A673 (cell line): ENCODE data around the gene POU4F3. TPM values are rescaled to one million over a fixed set of nuclear protein-coding genes. Genes with fewer than 3 reads are reported as not detected.

ENCODE experiments used
- BruUV-seq: library from RNA; stranded (reverse); fragments of 400-500 nt; replicated peaks from 2 replicates; lab custom pipeline; 2021; lab: Mats Ljungman, UMichigan
- CTCF ChIA-PET: fragments of 300-600 bp; sonication (Branson Sonifier 250); formaldehyde crosslinking; loops from one replicate; lab custom pipeline; 2022; ENCODE audit warnings: antibody characterized with exemption; lab: Charles Lee
- POLR2A ChIA-PET: fragments of 300-600 bp; sonication (Branson Sonifier 250); formaldehyde crosslinking; loops from one replicate; lab custom pipeline; 2022; ENCODE audit warnings: antibody characterized with exemption; ENCODE audit not compliant: low non-redundant PET; lab: Charles Lee
- DNase-seq: peaks from one replicate; pipeline ENCODE4 v3.0.0-alpha.2; 2015; ENCODE audit warnings: low spot score
- H3K27ac ChIP-seq: fragments of 200-600 bp; sonication (generic); 2 replicates; pipeline ENCODE4 v1.5.1; 2016; ENCODE audit warnings: mixed run types, low read depth, mild to moderate bottlenecking, mixed read lengths, antibody characterized with exemption, low read length; ENCODE audit not compliant: poor library complexity, severe bottlenecking
- H3K27me3 ChIP-seq: fragments of 200-600 bp; sonication (generic); replicated peaks from 2 replicates; pipeline ENCODE4 v1.6.1; 2017; ENCODE audit warnings: mixed run types, low read depth, mild to moderate bottlenecking, mixed read lengths, antibody characterized with exemption, low read length; ENCODE audit not compliant: insufficient read depth, poor library complexity
- H3K36me3 ChIP-seq: fragments of 200-600 bp; sonication (generic); 2 replicates; pipeline ENCODE4 v1.6.1; 2016; ENCODE audit warnings: mixed run types, mild to moderate bottlenecking, mixed read lengths, antibody characterized with exemption, low read length; ENCODE audit not compliant: insufficient read depth, poor library complexity, severe bottlenecking
- H3K4me1 ChIP-seq: fragments of 200-600 bp; sonication (generic); 2 replicates; pipeline ENCODE4 v1.6.1; 2017; ENCODE audit warnings: mixed run types, mild to moderate bottlenecking, mixed read lengths, antibody characterized with exemption, low read length; ENCODE audit not compliant: insufficient read depth, poor library complexity, severe bottlenecking
- H3K4me3 ChIP-seq: fragments of 200-600 bp; sonication (generic); 2 replicates; pipeline ENCODE4 v1.5.1; 2016; ENCODE audit warnings: low read depth, mixed run types, mild to moderate bottlenecking, mixed read lengths, low read length; ENCODE audit not compliant: poor library complexity, severe bottlenecking
- H3K9me3 ChIP-seq: fragments of 200-600 bp; sonication (generic); 2 replicates; pipeline ENCODE4 v1.6.1; 2016; ENCODE audit warnings: mixed run types, low read depth, mild to moderate bottlenecking, mixed read lengths, antibody characterized with exemption, low read length; ENCODE audit not compliant: poor library complexity, severe bottlenecking
- EZH2 ChIP-seq: fragments of 200-600 bp; sonication (generic); IDR thresholded peaks from 2 replicates; pipeline ENCODE4 v1.6.1; 2017; ENCODE audit warnings: borderline replicate concordance, low read depth, mild to moderate bottlenecking, mixed read lengths, antibody characterized with exemption, low read length; ENCODE audit not compliant: poor library complexity, severe bottlenecking
- intact Hi-C: fragments of 100-400 bp; cut with micrococcal nuclease; formaldehyde crosslinking; loops from one replicate; pipeline ENCODE4 v1.10.0; 2022; ENCODE audit not compliant: unreplicated experiment
- total RNA-seq: library from RNA; stranded (reverse); gene quantifications from 2 replicates; pipeline ENCODE4 v1.2.3, GENCODE V29; 2021
- TF ChIP-seq, protein P1 (sequence below): fragments of 300-800, 200-600 bp; sonication (generic); conservative IDR thresholded peaks from 2 replicates; pipeline ENCODE4 v1.5.1; 2017; ENCODE audit warnings: low read depth, mild to moderate bottlenecking, antibody characterized with exemption, low read length, moderate library complexity, mixed read lengths

Gene POU4F3
- total RNA-seq, 1 experiment from 2014 or later, result 0.11 TPM

DNA sequence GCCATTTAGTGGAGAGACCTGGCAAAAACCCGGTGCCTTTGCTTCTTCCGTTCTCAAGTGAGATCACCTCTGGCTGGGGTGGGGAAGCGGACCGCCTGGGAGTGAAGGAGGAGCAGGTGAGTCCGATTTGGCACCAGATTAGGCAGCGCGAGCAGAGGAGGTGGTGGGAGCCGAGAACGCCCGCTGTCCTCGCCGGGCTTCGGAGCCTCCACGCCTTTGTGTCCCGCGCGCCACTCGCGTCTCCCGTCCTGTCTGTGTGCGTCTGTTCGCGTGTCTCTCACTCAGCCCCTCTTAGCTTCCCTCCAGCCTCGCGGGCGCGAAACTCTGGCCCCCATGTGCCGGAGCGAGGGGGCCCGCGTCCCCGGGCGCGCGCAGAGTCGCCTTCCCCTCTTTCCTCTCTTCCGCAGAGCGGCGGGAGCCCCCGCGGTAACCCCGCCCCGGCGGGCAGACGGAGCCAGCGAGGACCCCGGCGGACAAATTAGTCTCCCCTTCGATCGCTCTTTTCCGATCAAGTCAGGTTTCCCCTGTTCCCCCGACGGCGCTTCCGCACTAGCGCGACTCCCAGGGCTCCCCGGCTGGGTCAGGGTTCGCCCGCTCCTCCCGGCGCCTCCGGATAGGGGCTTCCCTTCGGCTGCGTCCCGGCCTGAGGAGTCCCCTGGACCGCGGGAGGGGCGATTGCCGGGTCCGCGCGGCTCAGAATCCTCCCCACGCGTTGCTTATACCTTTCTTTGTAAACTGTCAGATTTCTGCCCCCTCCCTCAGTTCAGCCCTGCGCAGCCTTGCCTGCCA is 7.1 kb downstream of the POU4F3 start:
- no peak overlapping the region for H3K27ac ChIP-seq
- CTCF ChIA-PET, result no interaction called here
- TF ChIP-seq, protein P1, sequence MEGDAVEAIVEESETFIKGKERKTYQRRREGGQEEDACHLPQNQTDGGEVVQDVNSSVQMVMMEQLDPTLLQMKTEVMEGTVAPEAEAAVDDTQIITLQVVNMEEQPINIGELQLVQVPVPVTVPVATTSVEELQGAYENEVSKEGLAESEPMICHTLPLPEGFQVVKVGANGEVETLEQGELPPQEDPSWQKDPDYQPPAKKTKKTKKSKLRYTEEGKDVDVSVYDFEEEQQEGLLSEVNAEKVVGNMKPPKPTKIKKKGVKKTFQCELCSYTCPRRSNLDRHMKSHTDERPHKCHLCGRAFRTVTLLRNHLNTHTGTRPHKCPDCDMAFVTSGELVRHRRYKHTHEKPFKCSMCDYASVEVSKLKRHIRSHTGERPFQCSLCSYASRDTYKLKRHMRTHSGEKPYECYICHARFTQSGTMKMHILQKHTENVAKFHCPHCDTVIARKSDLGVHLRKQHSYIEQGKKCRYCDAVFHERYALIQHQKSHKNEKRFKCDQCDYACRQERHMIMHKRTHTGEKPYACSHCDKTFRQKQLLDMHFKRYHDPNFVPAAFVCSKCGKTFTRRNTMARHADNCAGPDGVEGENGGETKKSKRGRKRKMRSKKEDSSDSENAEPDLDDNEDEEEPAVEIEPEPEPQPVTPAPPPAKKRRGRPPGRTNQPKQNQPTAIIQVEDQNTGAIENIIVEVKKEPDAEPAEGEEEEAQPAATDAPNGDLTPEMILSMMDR, result no peak
- TF ChIP-seq EZH2, result peak; percentile 73
- H3K27me3 ChIP-seq, result peaks cover 84% of the 10 kb centered on the region
- H3K4me3 ChIP-seq, result peak overlapping the region; percentile 18
- H3K9me3 ChIP-seq, result no peaks in the 10 kb centered on the region
- DNase-seq, result no peak
- intact Hi-C loops, result no loop called here
- POLR2A ChIA-PET, result no interaction called here
- BruUV-seq, result no TSS peak
- no peaks in the 10 kb centered on the region for H3K36me3 ChIP-seq
- no peaks in the 10 kb centered on the region for H3K4me1 ChIP-seq

DNA sequence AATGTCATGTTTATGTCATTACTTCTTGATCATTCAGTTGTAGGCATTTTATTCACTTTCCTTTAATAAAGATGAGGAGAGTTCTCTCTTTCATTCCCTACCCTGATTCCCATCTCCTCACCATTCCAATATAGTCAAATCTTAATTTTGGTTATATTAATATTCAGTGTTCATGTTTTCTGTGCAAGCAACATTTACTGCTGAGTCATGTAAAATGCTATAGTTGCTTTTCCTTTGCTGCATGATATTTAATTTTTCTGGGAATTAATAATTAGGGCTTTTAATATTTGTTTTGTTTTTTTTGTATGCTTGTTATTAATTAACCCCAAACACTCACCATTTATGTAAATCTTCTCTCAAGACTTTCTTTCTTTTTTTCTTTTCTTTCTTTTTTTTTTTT is 18.5 kb downstream of the POU4F3 start:
- no peaks in the 10 kb centered on the region for H3K9me3 ChIP-seq
- no peak for TF ChIP-seq EZH2
- TF ChIP-seq, protein P1, result no peak
- H3K27ac ChIP-seq, result no peak overlapping the region
- DNase-seq, result no peak
- ChIA-PET CTCF (no interaction called here), POLR2A (no interaction called here)
- intact Hi-C loops, result no loop called here
- BruUV-seq, result no TSS peak
- H3K27me3 ChIP-seq, result no peaks in the 10 kb centered on the region
- H3K4me1 ChIP-seq, result no peaks in the 10 kb centered on the region
- H3K36me3 ChIP-seq, result no peaks in the 10 kb centered on the region
- H3K4me3 ChIP-seq, result no peak overlapping the region

DNA sequence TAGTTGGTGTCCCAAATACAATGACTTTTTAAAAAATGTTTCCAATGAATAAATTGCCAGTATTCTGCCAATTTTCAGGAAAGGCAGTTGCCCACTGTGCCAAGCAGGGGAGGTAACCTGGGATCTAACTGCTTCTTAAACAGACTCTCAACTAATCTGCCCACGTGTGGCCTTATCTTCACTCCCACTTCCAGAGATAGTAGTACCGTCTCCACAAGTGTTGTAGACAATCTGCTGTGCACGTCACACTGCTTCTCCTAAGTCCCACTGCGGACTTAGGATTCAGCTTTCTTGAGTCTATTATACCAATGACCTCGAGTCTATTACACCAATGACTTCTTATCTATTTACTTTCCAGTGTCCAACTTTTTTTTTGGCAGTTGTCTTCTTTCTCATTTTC is 21.2 kb downstream of the POU4F3 start:
- no peak overlapping the region for H3K4me3 ChIP-seq
- H3K27ac ChIP-seq, result no peak overlapping the region
- POLR2A ChIA-PET, result no interaction called here
- TF ChIP-seq, protein P1, result no peak
- TF ChIP-seq EZH2, result no peak
- H3K36me3 ChIP-seq, result no peaks in the 10 kb centered on the region
- CTCF ChIA-PET, result no interaction called here
- intact Hi-C loops, result no loop called here
- no peaks in the 10 kb centered on the region for H3K27me3 ChIP-seq
- BruUV-seq, result no TSS peak
- H3K9me3 ChIP-seq, result no peaks in the 10 kb centered on the region
- DNase-seq, result no peak
- H3K4me1 ChIP-seq, result peaks cover 2% of the 10 kb centered on the region
